Suppressor macrophage (primary cell): ENCODE results near the gene ZNF205.
"Not testable (repeated sequence)": the region's sequence is repeated elsewhere in the genome, so short reads cannot be mapped to it uniquely, and the experiment has no call there.

Source experiments
- DNase-seq, 4 experiments: peaks; one replicate each; pipeline ENCODE4 v3.0.0-alpha.2; 2020 to 2022
- total RNA-seq, 17 experiments: gene quantifications; one replicate each; lab custom pipeline; 2026; ENCODE audit warnings: mixed read lengths in 6 of 17, inconsistent platforms in 3 of 17; lab: John Stamatoyannopoulos, UW

The ZNF205 gene
- 1.2 to 11.9 (median 4.6) reads per million in 17 experiments for total RNA-seq

GRCh38 chr16:3112058-3112880 lies at the start of gene ZNF205:
TSS of gene ZNF205 (plus strand) at chr16:3112586. CDS start at chr16:3113431, 845 bp downstream.
- DNase-seq = peak; percentile 56 to 79 (median 68)

- no peak for DNase-seq
These were observed 48.6 kb upstream of the ZNF205 start for GRCh38 chr16:3063625-3064386.

- no peak for DNase-seq
These were observed 47.2 kb upstream of the ZNF205 start, which contains the start of gene IL32 for GRCh38 chr16:3065069-3065741. TSS of gene IL32 (plus strand) at chr16:3065640. CDS start at chr16:3065812, 172 bp downstream.

GRCh38 chr16:3065742-3066439 lies 46.5 kb upstream of the ZNF205 start:
- DNase-seq = no peak

DNA sequence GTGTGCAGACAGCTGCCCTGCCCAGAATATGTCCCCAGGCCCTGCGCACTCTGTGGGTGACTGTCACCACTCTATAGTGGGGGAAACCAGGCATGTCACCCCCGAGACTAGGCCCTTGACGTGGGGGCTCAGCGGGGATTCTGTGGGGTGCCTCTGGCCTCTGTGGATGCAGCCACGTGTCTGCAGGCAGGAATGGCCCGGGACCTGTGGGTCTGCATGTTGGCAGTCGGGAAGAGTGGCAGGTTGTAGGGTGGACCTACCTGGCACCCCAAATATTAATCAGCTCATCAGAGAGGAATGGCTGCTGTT lies 46.0 kb upstream of the ZNF205 start:
- no peak for DNase-seq

- DNase-seq = no peak
These were observed 43.9 kb upstream of the ZNF205 start for GRCh38 chr16:3068487-3068886.

- not testable (repeated sequence) for DNase-seq
These were observed 43.2 kb upstream of the ZNF205 start for GRCh38 chr16:3069146-3069545.

DNA sequence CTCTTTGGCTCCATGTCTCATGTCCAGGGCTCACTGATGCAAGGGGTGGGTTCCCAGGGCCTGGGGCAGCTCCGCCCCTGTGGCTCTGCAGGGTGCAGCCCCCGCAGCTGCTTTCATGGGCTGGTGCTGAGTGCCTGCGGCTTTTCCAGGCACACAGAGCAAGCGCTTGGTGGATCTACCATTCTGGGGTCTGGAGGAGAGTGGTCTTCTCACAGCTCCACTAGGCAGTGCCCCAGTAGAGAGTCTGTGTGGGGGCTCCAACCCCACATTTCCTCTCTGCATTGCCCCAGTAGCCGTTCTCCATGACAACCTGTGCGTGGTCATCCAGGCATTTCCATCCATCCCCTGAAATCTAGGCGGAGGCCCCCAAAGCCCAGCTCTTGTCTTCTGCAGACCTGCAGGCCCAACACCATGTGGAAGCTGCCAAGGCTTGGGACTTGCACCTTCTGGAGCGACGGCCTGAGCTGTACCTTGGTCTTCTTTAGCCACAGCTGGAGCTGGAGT lies 41.7 kb upstream of the ZNF205 start:
- no peak for DNase-seq

GRCh38 chr16:3071655-3072054 lies 40.7 kb upstream of the ZNF205 start:
- no peak for DNase-seq

DNA sequence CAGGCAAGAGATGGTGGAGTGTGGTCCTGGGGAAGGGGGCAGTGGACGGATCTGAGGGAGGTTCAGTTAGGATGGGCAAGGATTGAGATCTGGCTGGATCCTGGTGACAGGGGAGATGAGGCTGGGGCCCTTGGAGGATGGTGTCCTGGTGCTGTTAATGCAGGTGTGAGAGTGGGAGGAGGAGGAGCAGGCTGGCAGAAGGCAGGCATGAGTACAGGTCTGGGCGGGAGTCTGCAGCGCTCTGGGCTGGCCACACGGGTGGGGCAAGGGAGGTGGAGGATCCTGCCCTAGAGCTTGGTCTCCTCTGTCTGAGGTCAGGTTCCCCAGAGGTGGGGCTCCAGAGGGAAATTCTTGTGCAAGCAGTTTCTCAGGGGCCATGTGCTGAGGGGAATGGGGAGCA lies 40.2 kb upstream of the ZNF205 start:
- DNase-seq = not testable (repeated sequence)

GRCh38 chr16:3072576-3073263 lies 39.7 kb upstream of the ZNF205 start:
- DNase-seq = not testable (repeated sequence)

DNA sequence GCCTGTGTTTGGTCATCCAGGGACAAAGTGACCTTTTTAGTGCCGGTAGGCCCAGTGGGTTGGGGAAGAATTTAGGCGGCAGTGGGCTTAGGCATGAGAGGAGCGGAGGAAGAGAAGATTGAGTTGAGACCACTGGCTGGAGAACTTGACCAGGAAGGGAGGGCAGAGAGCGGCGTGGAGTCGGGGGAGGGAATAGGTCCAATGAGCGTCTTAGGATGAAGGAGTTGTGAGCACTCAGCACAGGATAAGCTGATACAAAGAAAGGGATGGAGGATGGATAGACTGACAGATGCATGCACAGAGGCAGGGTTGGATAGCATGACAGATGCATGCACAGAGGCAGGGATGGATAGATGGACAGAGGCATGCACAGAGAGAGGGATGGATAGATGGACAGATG lies 38.9 kb upstream of the ZNF205 start:
- no peak for DNase-seq

DNA sequence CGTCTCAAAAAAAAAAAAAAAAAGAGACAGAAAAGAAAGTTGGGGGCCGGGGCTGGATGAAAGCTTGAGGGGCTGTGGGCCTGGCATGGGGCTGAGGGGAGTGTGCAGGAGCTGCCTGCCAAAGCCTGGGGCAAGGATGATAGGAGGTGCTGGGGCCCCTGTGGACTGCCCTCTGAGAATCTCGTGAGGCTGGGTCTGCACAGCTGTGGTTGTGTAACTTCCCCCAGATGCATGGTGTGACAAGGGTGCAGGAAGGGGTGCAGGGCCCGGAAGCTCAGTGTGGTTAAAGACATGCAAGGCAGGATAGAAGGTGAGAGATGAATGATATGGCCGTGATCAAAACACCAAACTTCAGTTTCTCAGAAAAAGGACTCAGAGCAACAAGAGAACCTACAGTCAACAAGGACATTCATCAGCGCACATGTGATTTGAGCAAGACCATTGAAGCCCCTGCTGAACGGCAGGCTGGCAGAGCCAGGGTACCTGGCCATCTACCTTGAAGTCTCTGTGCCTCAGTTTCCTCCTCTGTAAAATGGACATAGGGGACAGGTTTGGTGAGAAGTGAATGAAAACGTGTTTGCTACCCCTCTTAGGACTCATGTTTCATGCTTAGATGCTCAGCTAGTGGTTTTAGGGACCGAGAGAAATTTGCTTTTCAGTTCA lies 37.4 kb upstream of the ZNF205 start:
- DNase-seq = peak; percentile 24 to 62 (median 52)

DNA sequence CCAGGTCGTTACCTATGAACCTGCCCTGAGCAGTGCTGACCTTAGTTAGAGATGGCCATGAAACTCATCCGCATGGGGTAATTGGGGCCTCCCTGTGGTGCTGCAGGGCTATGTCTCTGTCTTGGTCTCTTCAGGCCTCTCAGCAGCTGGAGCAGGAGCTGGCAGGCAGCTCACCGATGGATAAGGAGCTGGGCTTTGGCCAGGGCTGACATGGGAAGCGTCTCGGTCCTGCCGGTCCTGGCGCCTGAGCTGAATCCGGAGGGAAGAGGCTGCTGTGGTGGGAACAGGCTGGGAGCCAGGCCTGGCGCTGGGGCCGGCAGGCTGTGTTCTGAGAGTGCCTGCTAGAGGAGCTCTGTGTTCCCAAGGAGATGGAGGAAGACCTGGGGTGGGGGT lies 36.9 kb upstream of the ZNF205 start:
- DNase-seq = no peak

- not testable (repeated sequence) for DNase-seq
These were observed 36.4 kb upstream of the ZNF205 start for GRCh38 chr16:3075946-3076345.

DNA sequence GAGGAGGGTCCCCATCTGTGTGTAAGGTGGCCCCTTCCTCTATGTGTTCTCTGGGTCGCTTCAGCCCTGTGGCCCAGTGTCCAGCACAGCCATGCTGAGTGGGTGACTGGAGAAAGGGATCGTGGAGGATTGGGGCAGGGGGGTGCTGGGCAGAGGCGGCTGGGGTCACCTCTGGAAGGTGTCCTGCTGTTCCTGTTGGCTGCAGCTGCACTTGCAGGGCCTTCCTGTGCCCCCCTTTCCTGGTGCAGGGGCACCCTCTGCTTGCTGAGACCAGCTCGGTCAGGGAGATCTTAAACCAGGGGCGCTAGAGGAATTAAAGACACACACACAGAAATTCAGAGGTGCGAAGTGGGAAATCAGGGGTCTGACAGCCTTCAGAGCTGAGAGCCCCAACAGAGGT lies 35.8 kb upstream of the ZNF205 start:
- no peak for DNase-seq

DNA sequence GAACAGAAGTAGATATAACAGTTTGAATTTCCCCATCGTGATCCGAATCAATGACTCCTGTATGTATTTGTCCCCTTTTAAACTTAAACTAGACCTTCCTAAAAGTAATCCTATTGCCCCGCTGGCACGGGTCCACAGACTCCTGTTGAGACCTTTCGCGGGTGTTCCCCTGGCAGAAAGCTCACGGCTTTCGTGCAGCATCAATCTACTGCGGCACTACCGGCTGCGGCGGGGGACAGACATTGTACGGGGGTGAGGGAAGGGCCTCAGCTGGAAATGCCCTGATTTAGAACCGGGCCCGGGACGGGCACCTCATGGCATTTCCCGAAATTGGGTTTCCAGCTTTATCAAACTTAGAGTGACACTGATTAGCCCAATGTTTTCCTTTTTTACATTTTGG lies 32.4 kb upstream of the ZNF205 start:
- DNase-seq = no peak

DNA sequence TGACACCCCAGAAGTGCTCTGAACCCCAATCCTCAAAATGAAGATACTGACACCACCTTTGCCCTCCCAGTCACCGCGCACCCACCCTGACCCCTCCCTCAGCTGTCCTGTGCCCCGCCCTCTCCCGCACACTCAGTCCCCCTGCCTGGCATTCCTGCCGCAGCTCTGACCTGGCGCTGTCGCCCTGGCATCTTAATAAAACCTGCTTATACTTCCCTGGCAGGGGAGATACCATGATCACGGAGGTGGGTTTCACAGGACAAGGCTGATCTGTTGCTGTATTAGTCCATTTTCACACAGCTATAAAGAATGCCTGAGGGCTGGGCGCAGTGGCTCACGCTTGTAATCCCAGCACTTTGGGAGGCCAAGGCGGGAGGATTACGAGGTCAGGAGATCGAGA lies 30.4 kb upstream of the ZNF205 start:
- not testable (repeated sequence) for DNase-seq

DNA sequence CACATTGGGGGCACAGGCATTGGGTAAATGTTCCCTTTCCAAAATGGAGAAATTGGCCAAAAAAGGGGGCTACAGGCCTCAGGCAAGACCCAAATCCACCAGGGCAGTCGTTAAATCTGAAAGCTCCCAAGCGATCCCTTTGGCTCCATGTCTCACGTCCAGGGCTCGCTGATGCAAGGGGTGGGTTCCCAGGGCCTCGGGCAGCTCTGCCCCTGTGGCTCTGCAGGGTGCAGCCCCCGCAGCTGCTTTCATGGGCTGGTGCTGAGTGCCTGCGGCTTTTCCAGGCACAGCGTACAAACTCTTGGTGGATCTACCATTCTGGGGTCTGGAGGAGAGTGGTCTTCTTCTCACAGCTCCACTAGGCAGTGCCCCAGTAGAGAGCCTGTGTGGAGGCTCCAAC lies 29.0 kb upstream of the ZNF205 start:
- DNase-seq = not testable (repeated sequence)

GRCh38 chr16:3084491-3084890 lies 27.9 kb upstream of the ZNF205 start:
- no peak for DNase-seq

DNA sequence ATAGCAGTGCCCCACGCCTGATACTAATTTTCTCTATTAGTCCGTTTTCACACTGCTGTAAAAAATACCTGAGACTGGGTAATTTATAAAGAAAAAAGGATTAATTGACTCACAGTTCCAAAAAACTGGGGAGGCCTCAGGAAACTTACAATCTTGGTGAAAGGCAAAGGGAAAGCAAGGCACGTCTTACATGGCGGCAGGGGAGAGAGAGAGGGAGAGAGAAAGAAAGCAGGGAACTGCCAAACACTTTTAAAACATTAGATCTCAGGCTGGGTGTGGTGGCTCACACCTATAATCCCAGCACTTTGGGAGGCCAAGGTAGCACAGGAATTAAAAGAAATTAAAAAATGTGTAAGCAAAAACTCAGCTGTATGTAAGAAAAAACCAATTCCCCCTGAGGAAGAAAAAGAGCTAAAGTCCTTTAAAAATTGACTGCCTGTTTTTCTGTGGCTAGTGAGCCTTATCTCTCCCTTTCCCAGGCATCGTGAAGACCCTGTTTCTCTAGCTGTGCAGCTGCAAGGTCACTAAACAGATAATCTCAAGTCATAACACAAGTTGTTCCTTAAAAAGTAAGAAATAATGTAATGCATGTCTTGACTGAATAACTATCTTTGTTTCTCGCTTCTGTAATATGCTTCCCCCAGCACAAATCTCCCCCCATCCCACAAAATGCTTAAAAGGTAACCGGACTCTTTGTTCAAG lies 27.3 kb upstream of the ZNF205 start:
- no peak for DNase-seq
